Heart right ventricle (tissue), 16 donors: ENCODE data around the gene CDH13. TPM values are rescaled to one million over a fixed set of nuclear protein-coding genes. Genes with fewer than 3 reads are reported as not detected.

ENCODE experiments used
- ATAC-seq, 8 donors: fragments of 200-7000 bp; cut with Tn5 transposase; one replicate each; pipeline ENCODE4 v1.9.1; 2020; ENCODE audit warnings: mild to moderate bottlenecking in 8 of 8, moderate library complexity in 8 of 8, moderate number of reproducible peaks in 1 of 8
- DNase-seq, 2 donors: peaks; one replicate each; pipeline ENCODE4 v3.0.0-alpha.2; 2020
- H3K27ac ChIP-seq, 10 donors: fragments of 200-600 bp; sonication (generic) in 2 of 10; one replicate each; pipeline versions ENCODE4 v1.5.0 to v1.8.0; 2020 to 2022; ENCODE audit warnings: mild to moderate bottlenecking in 3 of 10
- H3K27me3 ChIP-seq, 7 donors: fragments of 200-600 bp; one replicate each; pipeline ENCODE4 v1.8.0; 2021 to 2022; ENCODE audit warnings: mild to moderate bottlenecking in 2 of 7
- H3K36me3 ChIP-seq, 9 donors: fragments of 200-600 bp; sonication (generic) in 1 of 9; one replicate each; pipeline versions ENCODE4 v1.5.0 to v1.8.0; 2020 to 2022; ENCODE audit warnings: mild to moderate bottlenecking in 2 of 9
- H3K4me1 ChIP-seq, 9 donors: fragments of 200-600 bp; sonication (generic) in 1 of 9; one replicate each; pipeline versions ENCODE4 v1.5.0 to v1.8.0; 2020 to 2022; ENCODE audit warnings: mild to moderate bottlenecking in 4 of 9
- H3K4me3 ChIP-seq, 10 donors: fragments of 200-600 bp; sonication (generic) in 2 of 10; one replicate each; pipeline versions ENCODE4 v1.5.0 to v1.8.0; 2020 to 2022; ENCODE audit warnings: mild to moderate bottlenecking in 7 of 10, moderate library complexity in 2 of 10
- H3K9me3 ChIP-seq, 11 donors: fragments of 200-600 bp in 10 of 11; sonication (generic) in 2 of 11; one replicate each; pipeline versions ENCODE4 v1.5.0 to v1.8.0; 2013 to 2022; ENCODE audit warnings: mild to moderate bottlenecking in 2 of 11, control low read depth in 1 of 11, moderate library complexity in 1 of 11
- WGBS, 2 donors: extraction: QIAGEN DNeasy Blood & Tissue Kit; methylation state at CpG; one replicate each; pipeline ENCODE4 v1.1.7; 2013; ENCODE audit warnings: inconsistent platforms in 1 of 2; 5-methylcytosine and 5-hydroxymethylcytosine counted together
- intact Hi-C, 10 donors: fragments of 100-400 bp; cut with DNase I; formaldehyde crosslinking; loops; one replicate each; pipeline versions ENCODE4 v1.11.1 to v1.14.2; 2022
- polyA plus RNA-seq, 2 donors: library from polyadenylated mRNA; stranded (reverse); fragments of 200-250 nt; gene quantifications; one replicate each; pipeline ENCODE4 v1.2.3, GENCODE V29; 2013
- total RNA-seq, 10 donors: library from RNA; stranded (reverse); fragmentation: NEBNext Ultra II Directional in 3 of 10; extraction: Animal tissue kit (Norgen Biotek cat#: 25700) in 3 of 10; gene quantifications; one replicate each; pipeline versions ENCODE4 v1.2.1 to v1.2.4, GENCODE V29; 2021 to 2023
- TF ChIP-seq, protein P1 (sequence below), 9 donors: fragments of 200-600 bp; sonication (generic) in 2 of 9; IDR thresholded peaks; one replicate each; pipeline versions ENCODE4 v1.5.0 to v1.8.0; 2021 to 2022; ENCODE audit warnings: antibody characterized with exemption in 9 of 9, mild to moderate bottlenecking in 5 of 9, moderate library complexity in 1 of 9
- donor health status: Arrhythmogenic right ventricular cardiomyopathy.
- donor health status: ischemic (EF 13 %, LVEDD 7.1; RV severe dilation, severe dysfunction).
- donor health status: healthy with polysubstance abuse.
- donor health status: DM: no; HTN: yes; CAD: no.
- donor health status: DM: no; HTN: no; CAD: no.
- donor health status: ischemic (EF 25% LVEDD 6.9; RV normal size, moderate dysfunction).
- donor health status: ischemic (EF 25% LVEDD 5.7; RV mildly dilated, moderate dysfunction).
- donor health status: healthy.
- donor health status: DM: yes; HTN: yes; CAD: no.
- donor health status: Ischemic cardiomyopathy.
- donor health status: ischemic (EF 35%, LVEDD 5.7; RV mildly dilated, moderate dysfunction).
- donor health status: nonischemic (EF 11% LVEDD 7.7; RV severe dilation, severe dysfunction).
- donor health status: DM: yes; HTN: yes; CAD: no.
- donor health status: PGD.
- donor health status: ischemic (EF 29% LVEDD 5.4; RV normal size, mild dysfunction).
- donor health status: nonischemic (EF 23%, LVEDD 6.1; RV moderate dilation, normal function).

Gene CDH13
- total and polyA plus RNA-seq, 12 donors, result 15.5 to 221 (median 168) TPM

DNA sequence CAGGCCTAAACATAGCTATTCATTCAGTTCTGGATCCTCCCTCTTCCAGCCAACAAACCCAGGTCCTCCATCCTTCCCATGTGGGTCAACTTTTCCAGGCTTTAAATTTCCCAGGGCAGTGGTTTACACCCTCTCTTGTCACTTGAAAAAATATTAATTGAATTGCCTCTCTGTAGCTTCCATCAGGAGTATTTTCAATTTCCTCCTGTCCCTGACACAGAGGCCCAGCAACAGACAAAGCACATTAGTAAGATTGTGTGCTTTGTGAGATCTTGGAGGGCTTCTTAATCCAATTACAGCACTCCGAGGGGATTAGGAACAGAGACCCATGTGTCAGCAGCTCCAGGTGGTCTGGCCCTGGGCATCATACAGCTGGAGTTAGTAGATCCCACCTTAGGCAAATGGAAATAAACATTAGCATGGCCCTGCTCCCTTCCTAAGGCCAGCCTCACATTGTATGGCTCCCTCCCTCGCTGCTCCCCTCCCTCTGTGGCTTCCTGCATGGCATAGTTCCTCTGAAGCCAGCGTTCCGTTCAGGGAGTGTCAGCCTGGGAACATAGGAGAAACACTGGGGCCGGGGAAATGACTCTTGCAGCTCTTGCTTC, 1048.3 kb downstream of the CDH13 start:
- Histone ChIP-seq H3K9me3 (no peaks in the 10 kb centered on the region), H3K36me3 (peaks cover 0 to 28% (median 0%) of the 10 kb centered on the region in 9 donors), H3K27ac (no peak overlapping the region), H3K4me3 (no peak overlapping the region), H3K4me1 (no peaks in the 10 kb centered on the region), H3K27me3 (no peaks in the 10 kb centered on the region)
- 38 to 39% methylated on average over 5 of the region's 5 CpGs for WGBS, 2 donors
- intact Hi-C loops, result no loop called here
- DNase-seq (no peak), ATAC-seq (peak in 1 of 8 donors; percentile 44)
- TF ChIP-seq, protein P1, sequence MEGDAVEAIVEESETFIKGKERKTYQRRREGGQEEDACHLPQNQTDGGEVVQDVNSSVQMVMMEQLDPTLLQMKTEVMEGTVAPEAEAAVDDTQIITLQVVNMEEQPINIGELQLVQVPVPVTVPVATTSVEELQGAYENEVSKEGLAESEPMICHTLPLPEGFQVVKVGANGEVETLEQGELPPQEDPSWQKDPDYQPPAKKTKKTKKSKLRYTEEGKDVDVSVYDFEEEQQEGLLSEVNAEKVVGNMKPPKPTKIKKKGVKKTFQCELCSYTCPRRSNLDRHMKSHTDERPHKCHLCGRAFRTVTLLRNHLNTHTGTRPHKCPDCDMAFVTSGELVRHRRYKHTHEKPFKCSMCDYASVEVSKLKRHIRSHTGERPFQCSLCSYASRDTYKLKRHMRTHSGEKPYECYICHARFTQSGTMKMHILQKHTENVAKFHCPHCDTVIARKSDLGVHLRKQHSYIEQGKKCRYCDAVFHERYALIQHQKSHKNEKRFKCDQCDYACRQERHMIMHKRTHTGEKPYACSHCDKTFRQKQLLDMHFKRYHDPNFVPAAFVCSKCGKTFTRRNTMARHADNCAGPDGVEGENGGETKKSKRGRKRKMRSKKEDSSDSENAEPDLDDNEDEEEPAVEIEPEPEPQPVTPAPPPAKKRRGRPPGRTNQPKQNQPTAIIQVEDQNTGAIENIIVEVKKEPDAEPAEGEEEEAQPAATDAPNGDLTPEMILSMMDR (IDR thresholded peaks at IDR 0.05), result no peak

DNA sequence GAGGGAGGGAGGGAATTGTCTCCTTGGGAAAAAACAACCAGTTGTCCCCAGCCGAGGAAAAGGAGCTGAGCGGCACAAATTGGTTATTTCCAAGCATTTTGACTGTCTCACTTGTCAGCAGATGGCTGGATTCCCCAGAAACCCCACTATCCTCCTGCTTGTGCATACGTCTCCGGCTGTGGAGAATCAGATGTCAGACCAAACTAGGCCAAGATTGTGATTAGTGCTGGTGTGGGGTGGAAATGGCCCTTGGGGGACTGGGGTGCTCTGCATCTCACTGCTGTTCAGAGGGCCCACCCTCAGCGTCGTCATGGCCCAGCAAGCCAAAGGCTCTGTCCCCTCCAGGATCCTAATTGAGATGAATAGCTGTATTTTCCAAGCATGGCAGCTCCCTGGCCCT, 1049.3 kb downstream of the CDH13 start:
- DNase-seq, result no peak
- Histone ChIP-seq H3K4me3 (no peak overlapping the region), H3K36me3 (peaks cover 0 to 22% (median 0%) of the 10 kb centered on the region in 9 donors), H3K9me3 (no peaks in the 10 kb centered on the region), H3K4me1 (no peaks in the 10 kb centered on the region), H3K27ac (no peak overlapping the region), H3K27me3 (no peaks in the 10 kb centered on the region)
- ATAC-seq, result no peak
- WGBS, 2 donors, result 76 to 78% methylated on average over 6 of the region's 6 CpGs
- TF ChIP-seq, protein P1 (IDR thresholded peaks at IDR 0.05), result no peak
- intact Hi-C loops, result no loop called here

DNA sequence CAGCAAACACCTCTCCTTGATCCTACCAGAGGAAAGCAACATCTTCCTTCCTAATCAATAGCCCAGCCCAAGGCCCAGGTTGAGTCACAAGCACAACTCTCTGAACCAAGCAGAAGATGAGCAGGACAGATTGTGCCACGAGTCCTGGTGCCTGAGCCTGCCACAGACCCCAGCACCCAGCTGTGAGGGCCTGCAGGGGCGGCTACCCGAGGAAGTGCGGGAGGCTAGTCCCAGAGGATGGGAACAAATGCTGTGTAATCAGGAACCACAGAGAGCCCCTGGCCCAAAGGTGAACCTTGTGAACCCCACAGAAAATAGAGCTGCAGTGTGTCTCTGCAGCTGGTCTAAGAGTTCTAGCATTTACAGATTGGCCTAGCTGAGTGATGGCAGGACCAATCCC, 1054.2 kb downstream of the CDH13 start:
- H3K9me3 ChIP-seq, result no peaks in the 10 kb centered on the region
- DNase-seq (no peak), ATAC-seq (no peak)
- TF ChIP-seq, protein P1 (IDR thresholded peaks at IDR 0.05), result no peak
- WGBS, 2 donors, result 81 to 87% methylated on average over 4 of the region's 4 CpGs
- no peaks in the 10 kb centered on the region for H3K4me1 ChIP-seq
- no peak overlapping the region for H3K27ac ChIP-seq
- H3K36me3 ChIP-seq, result peaks cover 0 to 14% (median 0%) of the 10 kb centered on the region in 9 donors
- H3K4me3 ChIP-seq, result no peak overlapping the region
- H3K27me3 ChIP-seq, result no peaks in the 10 kb centered on the region
- intact Hi-C loops, result loop anchor here in 1 of 10 donors (10.0 kb wide), 1 partner anchor 56 kb away; no protein-coding TSS in a partner anchor

DNA sequence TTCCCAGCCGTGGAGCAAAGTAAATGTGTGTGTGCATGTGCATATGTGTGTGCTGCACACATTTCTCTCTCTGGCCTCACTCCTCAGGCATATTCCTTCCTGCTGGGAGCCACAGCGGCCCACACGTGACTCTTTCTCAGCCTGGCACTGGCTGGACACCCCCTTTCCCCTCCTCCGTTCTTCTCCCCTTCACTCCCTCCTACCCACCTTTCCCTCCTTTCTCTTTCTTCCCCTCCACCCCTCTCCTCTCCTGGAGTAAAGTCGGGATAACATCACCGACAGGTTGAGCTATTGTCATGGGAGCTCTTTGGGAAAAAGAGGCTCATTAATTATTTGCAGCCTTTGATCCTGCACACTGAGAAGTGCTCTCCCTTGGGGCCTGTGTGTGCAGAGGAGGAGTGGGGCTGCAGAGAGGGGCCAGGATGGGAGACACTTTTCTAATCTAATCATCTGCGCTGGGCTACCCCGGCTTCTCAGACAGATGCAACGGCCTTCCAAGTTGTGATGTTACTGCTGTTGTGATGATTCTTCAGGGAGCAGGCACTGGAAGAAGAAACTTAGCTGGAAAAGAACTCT, 1054.7 kb downstream of the CDH13 start:
- no peak for ATAC-seq
- TF ChIP-seq, protein P1 (IDR thresholded peaks at IDR 0.05), result no peak
- Histone ChIP-seq H3K27ac (no peak overlapping the region), H3K27me3 (no peaks in the 10 kb centered on the region), H3K9me3 (no peaks in the 10 kb centered on the region), H3K4me1 (no peaks in the 10 kb centered on the region), H3K36me3 (peaks cover 0 to 14% (median 0%) of the 10 kb centered on the region in 9 donors), H3K4me3 (no peak overlapping the region)
- intact Hi-C loops, result loop anchor here in 1 of 10 donors (10.0 kb wide), 1 partner anchor 57 kb away; no protein-coding TSS in a partner anchor
- no peak for DNase-seq
- 63% methylated on average over 9 of the region's 9 CpGs for WGBS, 2 donors
